NT2/D1 (cell line): Measurements from ENCODE around the gene PCCB.
"Not testable (repeated sequence)": the region's sequence is repeated elsewhere in the genome, so short reads cannot be mapped to it uniquely, and the experiment has no call there.

Experiments
- DNase-seq: peaks from one replicate; pipeline ENCODE4 v3.0.0-alpha.2; 2011; ENCODE audit warnings: low read depth, low spot score
- H3K27me3 ChIP-seq: 2 replicates; pipeline ENCODE4 v1.6.0; 2011; ENCODE audit warnings: mild to moderate bottlenecking; ENCODE audit not compliant: insufficient read length, insufficient read depth
- H3K36me3 ChIP-seq: 2 replicates; pipeline ENCODE4 v1.6.1; 2011; ENCODE audit warnings: mild to moderate bottlenecking, low read length, mixed read lengths; ENCODE audit not compliant: insufficient read depth, insufficient read length
- H3K4me1 ChIP-seq: 2 replicates; pipeline ENCODE4 v1.5.1; 2011; ENCODE audit not compliant: insufficient read depth, insufficient read length
- H3K4me3 ChIP-seq: 2 replicates; pipeline ENCODE4 v1.5.1; 2011; ENCODE audit warnings: low read depth; ENCODE audit not compliant: insufficient read length
- H3K9ac ChIP-seq: 2 replicates; pipeline ENCODE4 v1.6.0; 2011; ENCODE audit warnings: low read depth; ENCODE audit not compliant: insufficient read length
- H3K9me3 ChIP-seq: 2 replicates; pipeline ENCODE4 v1.5.1; 2011; ENCODE audit warnings: mild to moderate bottlenecking, low read length; ENCODE audit not compliant: insufficient read depth
- SUZ12 ChIP-seq: IDR thresholded peaks from 2 replicates; pipeline ENCODE4 v1.6.1; 2011; ENCODE audit not compliant: insufficient read length, insufficient read depth; ENCODE audit errors: extremely low read depth
- YY1 ChIP-seq: IDR thresholded peaks from 2 replicates; pipeline ENCODE4 v1.6.1; 2011; ENCODE audit not compliant: insufficient read length, insufficient read depth
- ZNF274 ChIP-seq: IDR thresholded peaks from 2 replicates; pipeline ENCODE4 v1.6.1; 2011; ENCODE audit warnings: mild to moderate bottlenecking, low read depth, low read length

The PCCB gene

DNA sequence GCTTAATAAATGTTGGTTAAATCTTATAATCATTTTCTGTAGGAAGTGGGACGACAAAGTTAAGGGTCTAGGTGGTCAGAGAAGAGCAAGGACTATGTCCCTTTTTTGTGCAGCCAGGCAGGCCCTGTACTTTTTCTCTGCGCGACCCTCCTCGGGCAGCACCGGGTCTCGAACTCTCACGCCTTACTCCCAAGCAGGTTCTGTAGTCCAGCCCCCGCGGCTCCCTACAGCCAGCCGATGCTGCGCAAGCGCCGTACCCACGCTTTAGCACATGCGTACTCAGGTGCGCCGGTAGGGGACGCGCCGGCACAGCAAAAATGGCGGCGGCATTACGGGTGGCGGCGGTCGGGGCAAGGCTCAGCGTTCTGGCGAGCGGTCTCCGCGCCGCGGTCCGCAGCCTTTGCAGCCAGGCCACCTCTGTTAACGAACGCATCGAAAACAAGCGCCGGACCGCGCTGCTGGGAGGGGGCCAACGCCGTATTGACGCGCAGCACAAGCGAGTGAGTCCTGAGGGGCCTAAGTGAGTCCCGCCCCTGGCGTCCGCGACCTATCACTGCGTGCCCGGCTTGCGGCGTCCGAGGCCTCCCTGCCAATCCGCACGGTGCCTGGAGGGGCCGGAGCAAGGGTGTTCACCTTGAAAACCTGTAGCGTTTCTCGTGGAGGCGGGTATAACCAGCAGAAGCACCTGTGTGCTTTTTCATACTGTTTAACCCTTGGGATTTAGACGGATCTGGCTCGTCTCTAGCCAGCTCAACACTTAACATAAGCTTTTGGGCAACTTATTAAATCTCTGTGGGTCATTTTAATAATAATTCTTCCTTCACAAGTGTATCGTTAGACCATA lies at the start of gene PCCB:
PCCB (plus strand) TSS at position 282 of the 844 bp plus-strand sequence; CDS start at position 318, 36 bp downstream.
- Histone ChIP-seq H3K9me3 (no peaks in the 10 kb centered on the region), H3K4me3 (peak within 1 kb of the TSS; percentile 80), H3K36me3 (peaks cover under 1% of the 10 kb centered on the region), H3K27me3 (no peaks in the 10 kb centered on the region), H3K9ac (peak within 1 kb of the TSS; percentile 96), H3K4me1 (peaks cover 10% of the 10 kb centered on the region)
- TF ChIP-seq YY1 (peak; percentile 87), SUZ12 (no peak), ZNF274 (no peak)
- DNase-seq: peak; percentile 91

DNA sequence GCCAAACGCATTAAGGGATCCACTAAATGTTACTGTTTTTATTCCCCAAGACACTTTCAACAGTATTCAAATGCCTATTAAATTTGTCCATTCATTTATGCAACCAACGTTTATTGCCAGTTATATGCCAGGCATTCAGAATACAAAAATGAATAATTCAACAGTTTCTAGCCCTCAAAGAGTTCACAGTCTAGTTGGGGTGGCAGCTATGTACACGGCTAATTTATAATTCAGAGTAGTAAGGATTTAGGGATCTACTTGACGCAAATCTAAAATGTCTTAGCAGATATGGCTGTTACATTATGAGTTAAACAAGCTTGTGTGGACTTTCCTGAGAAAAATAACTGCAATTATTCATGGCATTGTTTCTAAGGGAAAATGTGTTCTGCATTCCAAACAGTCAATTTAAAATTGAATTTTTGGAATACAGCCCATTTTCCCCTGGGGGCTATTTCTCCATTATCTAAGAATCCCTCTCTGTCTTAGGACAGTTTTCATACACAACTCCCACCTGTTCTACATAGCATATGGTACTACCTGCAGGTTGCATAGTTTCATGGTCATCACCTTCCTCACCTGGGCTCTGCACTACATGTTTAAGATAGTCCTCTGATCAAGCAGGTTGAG lies 42.5 kb upstream of the PCCB start:
- H3K4me1 ChIP-seq: no peaks in the 10 kb centered on the region
- no peak overlapping the region for H3K9ac ChIP-seq
- no peaks in the 10 kb centered on the region for H3K9me3 ChIP-seq
- H3K27me3 ChIP-seq: no peaks in the 10 kb centered on the region
- no peak overlapping the region for H3K4me3 ChIP-seq
- no peak for DNase-seq
- TF ChIP-seq YY1 (no peak), ZNF274 (no peak), SUZ12 (no peak)
- no peaks in the 10 kb centered on the region for H3K36me3 ChIP-seq

DNA sequence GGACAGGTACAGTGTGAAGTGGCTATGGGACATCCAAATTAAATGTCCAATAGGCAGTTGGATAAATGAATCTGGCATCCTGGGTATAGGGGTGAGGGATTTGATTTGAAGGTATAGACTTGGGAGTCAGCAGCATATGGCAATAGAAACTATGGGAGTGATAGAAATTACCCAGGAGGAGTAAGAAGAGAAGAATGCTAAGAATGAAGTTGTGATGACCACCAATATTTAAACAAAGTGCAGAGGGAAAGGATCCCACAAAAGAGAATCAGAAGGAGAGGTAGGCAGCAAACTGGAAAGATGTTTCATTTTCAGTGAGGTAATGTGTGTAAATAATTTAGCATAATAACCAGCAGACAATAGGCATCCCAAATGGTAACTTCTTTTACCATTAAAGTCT lies 40.2 kb upstream of the PCCB start:
- Histone ChIP-seq H3K27me3 (no peaks in the 10 kb centered on the region), H3K36me3 (no peaks in the 10 kb centered on the region), H3K4me1 (no peaks in the 10 kb centered on the region), H3K9ac (no peak overlapping the region), H3K9me3 (no peaks in the 10 kb centered on the region), H3K4me3 (no peak overlapping the region)
- DNase-seq: no peak
- no peak for TF ChIP-seq ZNF274
- no peak for TF ChIP-seq YY1
- no peak for TF ChIP-seq SUZ12

DNA sequence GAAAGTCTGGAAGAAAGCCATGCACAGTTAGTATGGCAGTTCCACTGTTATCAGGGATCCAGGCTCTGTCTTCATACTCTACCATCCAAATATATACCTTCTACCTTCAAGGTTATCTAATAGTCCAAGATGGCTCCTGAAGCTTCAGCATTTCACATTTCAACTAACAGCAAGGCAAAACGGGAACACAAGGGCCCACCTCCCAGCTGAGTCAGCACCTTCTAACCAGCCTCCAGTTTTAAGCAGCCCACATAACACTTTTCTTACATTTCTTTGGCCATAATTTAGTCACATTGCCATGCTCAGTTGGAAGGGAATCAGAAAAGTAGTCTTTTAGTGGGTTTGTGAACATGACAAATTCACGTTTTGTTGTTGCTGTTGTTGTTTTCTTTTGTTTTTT lies 38.6 kb upstream of the PCCB start:
- Histone ChIP-seq H3K4me1 (no peaks in the 10 kb centered on the region), H3K9ac (no peak overlapping the region), H3K9me3 (no peaks in the 10 kb centered on the region), H3K36me3 (no peaks in the 10 kb centered on the region), H3K4me3 (no peak overlapping the region), H3K27me3 (no peaks in the 10 kb centered on the region)
- TF ChIP-seq ZNF274: no peak
- TF ChIP-seq YY1: no peak
- no peak for TF ChIP-seq SUZ12
- DNase-seq: no peak

DNA sequence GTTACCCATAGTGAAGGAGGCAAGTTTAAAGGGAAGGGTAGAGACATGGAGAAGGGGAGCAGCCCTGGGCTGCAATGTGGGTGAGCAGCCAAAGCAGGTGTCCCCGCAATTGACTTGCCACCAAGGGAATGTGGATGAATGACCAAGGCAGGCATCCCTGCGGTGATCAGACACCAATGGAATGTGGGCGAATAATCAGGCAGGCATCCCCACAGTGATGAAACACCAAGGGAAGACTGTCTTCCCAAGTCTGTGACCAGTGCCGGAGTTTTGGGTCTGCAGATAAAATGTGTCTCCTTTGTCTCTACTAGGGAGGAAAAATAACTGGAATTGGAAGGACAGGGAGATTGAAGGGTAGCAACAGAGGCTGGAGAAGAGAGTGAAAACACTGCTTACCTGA lies 27.4 kb upstream of the PCCB start:
- H3K36me3 ChIP-seq, DNase-seq, H3K9ac ChIP-seq, H3K4me1 ChIP-seq, H3K27me3 ChIP-seq, H3K4me3 ChIP-seq: not testable (repeated sequence)
- H3K9me3 ChIP-seq: peaks cover 40% of the 10 kb centered on the region; the same call in 1 of the 2 replicates

DNA sequence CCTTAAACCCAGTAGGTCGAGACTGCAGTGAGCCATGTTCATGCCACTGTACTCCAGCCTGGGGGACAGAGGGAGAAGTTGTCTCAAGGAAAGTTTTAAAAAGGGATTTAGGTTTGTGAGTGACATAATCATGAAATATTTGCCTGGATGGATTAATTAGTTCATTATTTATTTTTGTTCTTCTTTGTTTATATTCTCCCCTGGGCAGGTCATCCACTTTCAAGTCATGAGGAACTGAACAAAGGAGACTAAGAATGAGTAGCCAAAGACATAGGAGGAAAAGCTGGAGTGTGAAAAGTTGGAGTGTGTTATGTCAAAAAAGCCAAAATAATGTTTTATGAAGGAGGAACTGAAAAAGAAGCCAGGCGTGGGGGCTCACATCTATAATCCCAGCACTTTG lies 17.7 kb upstream of the PCCB start:
- H3K27me3 ChIP-seq: no peaks in the 10 kb centered on the region

DNA sequence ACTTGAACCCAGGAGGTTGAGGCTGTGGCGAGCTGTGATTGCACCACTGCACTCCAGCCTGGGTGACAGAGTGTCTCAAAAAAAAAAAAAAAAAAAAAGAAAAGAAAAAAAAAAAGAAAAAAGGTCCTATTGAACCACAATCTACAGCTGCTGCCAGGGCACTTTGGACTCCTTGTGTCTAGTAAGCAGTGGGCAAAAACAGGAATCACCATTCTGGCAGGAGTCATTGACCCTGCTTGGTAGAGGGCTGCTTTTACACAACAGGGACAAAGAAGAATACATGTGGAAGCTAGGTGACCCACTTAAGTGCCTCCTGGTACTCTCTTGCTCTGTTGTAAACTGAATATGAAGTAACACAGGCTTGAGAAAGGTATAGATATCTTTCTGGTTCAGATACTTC lies 14.6 kb upstream of the PCCB start:
- Histone ChIP-seq H3K4me1 (peaks cover 6% of the 10 kb centered on the region), H3K36me3 (no peaks in the 10 kb centered on the region), H3K27me3 (no peaks in the 10 kb centered on the region), H3K9ac (peak overlapping the region; percentile 47), H3K4me3 (no peak overlapping the region), H3K9me3 (no peaks in the 10 kb centered on the region)
- TF ChIP-seq ZNF274 (no peak), SUZ12 (no peak), YY1 (no peak)
- no peak for DNase-seq

More for the DNA sequence above, 17.7 kb upstream of the PCCB start:
- TF ChIP-seq SUZ12: no peak
- no peak for TF ChIP-seq YY1
- TF ChIP-seq ZNF274: no peak
- no peaks in the 10 kb centered on the region for H3K36me3 ChIP-seq
- no peaks in the 10 kb centered on the region for H3K9me3 ChIP-seq
- DNase-seq: no peak
- no peak overlapping the region for H3K9ac ChIP-seq
- H3K4me1 ChIP-seq: peaks cover 6% of the 10 kb centered on the region
- no peak overlapping the region for H3K4me3 ChIP-seq

DNA sequence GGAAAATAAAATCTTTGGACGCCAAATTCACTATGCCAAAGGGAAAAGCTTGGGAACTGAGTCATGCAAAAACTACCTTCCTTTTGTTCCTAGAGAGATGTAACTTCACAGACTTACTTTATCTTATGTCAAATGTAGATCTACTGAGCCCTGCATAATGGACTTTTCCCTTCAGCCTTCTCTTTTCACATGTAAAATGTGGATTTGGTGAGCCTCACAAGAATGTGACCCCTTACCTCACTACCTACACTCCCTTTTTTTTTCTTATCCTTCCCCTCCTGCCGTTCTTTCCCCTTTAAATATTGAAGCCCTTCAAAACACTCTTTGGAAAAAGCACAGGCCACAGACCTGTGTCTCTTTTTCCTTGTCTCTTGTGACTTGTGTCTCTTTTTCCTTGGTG lies 14.0 kb upstream of the PCCB start:
- H3K9ac ChIP-seq: no peak overlapping the region
- peak; percentile 58 for DNase-seq
- no peaks in the 10 kb centered on the region for H3K36me3 ChIP-seq
- no peak overlapping the region for H3K4me3 ChIP-seq
- H3K9me3 ChIP-seq: no peaks in the 10 kb centered on the region
- no peaks in the 10 kb centered on the region for H3K27me3 ChIP-seq
- peaks cover 6% of the 10 kb centered on the region for H3K4me1 ChIP-seq
- TF ChIP-seq ZNF274 (no peak), SUZ12 (no peak), YY1 (no peak)
